ENCODE results near the gene IFNE. TPM values are rescaled to one million over a fixed set of nuclear protein-coding genes. Genes with fewer than 3 reads are reported as not detected.

The IFNE gene, protein sequence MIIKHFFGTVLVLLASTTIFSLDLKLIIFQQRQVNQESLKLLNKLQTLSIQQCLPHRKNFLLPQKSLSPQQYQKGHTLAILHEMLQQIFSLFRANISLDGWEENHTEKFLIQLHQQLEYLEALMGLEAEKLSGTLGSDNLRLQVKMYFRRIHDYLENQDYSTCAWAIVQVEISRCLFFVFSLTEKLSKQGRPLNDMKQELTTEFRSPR
- 1.8 and 3.3 TPM in 2 replicates for total RNA-seq

GRCh38 chr9:21482213-21482612 is at the start of gene IFNE:
Gene IFNE, minus strand, starts transcription at chr9:21482313. Its CDS starts 619 bp downstream, at chr9:21481694.

DNA sequence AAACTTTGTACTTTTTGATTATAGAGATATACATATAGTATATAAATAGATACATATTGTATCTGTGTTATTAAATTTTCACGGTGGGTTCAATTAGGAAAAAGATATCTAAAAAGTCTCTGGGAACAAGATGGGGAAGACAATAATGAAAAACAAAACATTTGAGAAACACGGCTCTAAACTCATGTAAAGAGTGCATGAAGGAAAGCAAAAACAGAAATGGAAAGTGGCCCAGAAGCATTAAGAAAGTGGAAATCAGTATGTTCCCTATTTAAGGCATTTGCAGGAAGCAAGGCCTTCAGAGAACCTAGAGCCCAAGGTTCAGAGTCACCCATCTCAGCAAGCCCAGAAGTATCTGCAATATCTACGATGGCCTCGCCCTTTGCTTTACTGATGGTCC is 42.0 kb downstream of the IFNE start, which contains the start of gene IFNA1:
Gene IFNA1 (plus strand): TSS at position 301 of the 400 bp plus-strand sequence. CDS start 69 bp downstream, at position 370.

Other genes with a start within 250 kb of the IFNE start
- gene IFNA14, start 242.3 kb downstream of the IFNE start, total RNA-seq: not detected in 2 replicates
- not detected in 2 replicates for gene IFNA5, start 177.0 kb downstream of the IFNE start, total RNA-seq
- 29.2 and 37.3 TPM in 2 replicates for gene KLHL9, start 146.9 kb downstream of the IFNE start, total RNA-seq
- gene IFNA6, start 131.4 kb downstream of the IFNE start, total RNA-seq: not detected in 2 replicates
- gene IFNA13, start 114.3 kb downstream of the IFNE start, total RNA-seq: not detected in 2 replicates
- gene IFNA2, start 96.9 kb downstream of the IFNE start, total RNA-seq: not detected in 2 replicates
- not detected in 2 replicates for gene IFNA8, start 73.2 kb downstream of the IFNE start, total RNA-seq
- gene IFNA1, start 41.9 kb downstream of the IFNE start, total RNA-seq: not detected in 2 replicates